ENCODE results near the gene PCDHB7. TPM values are rescaled to one million over a fixed set of nuclear protein-coding genes. Genes with fewer than 3 reads are reported as not detected.
"Not testable (repeated sequence)": the region's sequence is repeated elsewhere in the genome, so short reads cannot be mapped to it uniquely, and the experiment has no call there.

Gene PCDHB7
- total RNA-seq = 1 to 10 TPM in 1 of 3 donors, under 1 TPM in 1, not detected in 1; 0.55 to 2.5 TPM
- long read RNA-seq, donor 1, partial matches to known transcripts = 0 of 1 reads
- long read RNA-seq, donor 1, other reads (novel, unspliced or antisense) = 0 of 1 reads
- long read RNA-seq, donor 2 = 0 reads

DNA sequence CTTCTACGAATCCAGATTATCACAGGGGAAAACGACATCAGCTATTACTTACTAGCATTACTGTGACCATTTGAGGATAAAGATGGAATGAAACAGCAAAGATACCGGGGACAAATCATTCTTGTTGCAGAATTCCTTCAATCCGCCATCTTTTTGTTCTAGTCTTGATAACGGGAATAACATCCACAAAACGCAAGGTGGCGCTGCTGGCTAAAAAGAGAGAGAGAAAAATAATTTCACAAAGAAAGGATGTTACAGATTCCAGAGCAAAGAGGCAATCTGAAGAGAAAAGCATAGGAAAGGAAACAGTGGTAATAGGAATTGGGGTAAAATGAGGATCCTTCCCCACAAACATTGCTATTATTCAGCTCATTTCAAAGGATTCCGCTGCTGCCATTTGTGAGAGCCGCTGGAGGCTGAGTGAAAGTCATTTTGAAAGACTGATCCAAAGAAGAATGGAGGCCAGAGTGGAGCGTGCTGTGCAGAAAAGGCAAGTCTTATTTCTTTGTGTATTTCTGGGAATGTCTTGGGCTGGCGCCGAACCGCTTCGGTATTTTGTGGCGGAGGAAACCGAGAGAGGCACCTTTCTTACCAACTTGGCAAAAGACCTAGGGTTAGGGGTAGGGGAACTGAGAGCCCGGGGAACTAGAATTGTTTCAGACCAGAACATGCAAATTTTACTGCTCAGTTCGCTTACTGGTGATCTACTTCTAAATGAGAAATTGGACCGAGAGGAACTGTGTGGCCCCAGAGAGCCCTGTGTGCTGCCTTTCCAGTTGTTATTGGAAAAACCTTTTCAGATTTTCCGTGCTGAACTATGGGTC is at the start of gene PCDHB7:
Gene PCDHB7 (plus strand): TSS at position 264 of the 824 bp plus-strand sequence. CDS start 192 bp downstream, at position 456.
- ATAC-seq (no peak), DNase-seq (no peak)
- intact Hi-C loops (cut with DNase I, micrococcal nuclease) = no loop called here
- H3K9me3 ChIP-seq = peaks cover 51% of the 10 kb centered on the region
- no peak within 1 kb of the TSS for H3K4me3 ChIP-seq
- no peaks in the 10 kb centered on the region for H3K36me3 ChIP-seq (ENCODE audit: low read depth)
- TF ChIP-seq, protein P1, sequence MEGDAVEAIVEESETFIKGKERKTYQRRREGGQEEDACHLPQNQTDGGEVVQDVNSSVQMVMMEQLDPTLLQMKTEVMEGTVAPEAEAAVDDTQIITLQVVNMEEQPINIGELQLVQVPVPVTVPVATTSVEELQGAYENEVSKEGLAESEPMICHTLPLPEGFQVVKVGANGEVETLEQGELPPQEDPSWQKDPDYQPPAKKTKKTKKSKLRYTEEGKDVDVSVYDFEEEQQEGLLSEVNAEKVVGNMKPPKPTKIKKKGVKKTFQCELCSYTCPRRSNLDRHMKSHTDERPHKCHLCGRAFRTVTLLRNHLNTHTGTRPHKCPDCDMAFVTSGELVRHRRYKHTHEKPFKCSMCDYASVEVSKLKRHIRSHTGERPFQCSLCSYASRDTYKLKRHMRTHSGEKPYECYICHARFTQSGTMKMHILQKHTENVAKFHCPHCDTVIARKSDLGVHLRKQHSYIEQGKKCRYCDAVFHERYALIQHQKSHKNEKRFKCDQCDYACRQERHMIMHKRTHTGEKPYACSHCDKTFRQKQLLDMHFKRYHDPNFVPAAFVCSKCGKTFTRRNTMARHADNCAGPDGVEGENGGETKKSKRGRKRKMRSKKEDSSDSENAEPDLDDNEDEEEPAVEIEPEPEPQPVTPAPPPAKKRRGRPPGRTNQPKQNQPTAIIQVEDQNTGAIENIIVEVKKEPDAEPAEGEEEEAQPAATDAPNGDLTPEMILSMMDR (IDR thresholded peaks at IDR 0.05) = no peak
- H3K4me1 ChIP-seq (ENCODE audit: low read depth) = no peaks in the 10 kb centered on the region

DNA sequence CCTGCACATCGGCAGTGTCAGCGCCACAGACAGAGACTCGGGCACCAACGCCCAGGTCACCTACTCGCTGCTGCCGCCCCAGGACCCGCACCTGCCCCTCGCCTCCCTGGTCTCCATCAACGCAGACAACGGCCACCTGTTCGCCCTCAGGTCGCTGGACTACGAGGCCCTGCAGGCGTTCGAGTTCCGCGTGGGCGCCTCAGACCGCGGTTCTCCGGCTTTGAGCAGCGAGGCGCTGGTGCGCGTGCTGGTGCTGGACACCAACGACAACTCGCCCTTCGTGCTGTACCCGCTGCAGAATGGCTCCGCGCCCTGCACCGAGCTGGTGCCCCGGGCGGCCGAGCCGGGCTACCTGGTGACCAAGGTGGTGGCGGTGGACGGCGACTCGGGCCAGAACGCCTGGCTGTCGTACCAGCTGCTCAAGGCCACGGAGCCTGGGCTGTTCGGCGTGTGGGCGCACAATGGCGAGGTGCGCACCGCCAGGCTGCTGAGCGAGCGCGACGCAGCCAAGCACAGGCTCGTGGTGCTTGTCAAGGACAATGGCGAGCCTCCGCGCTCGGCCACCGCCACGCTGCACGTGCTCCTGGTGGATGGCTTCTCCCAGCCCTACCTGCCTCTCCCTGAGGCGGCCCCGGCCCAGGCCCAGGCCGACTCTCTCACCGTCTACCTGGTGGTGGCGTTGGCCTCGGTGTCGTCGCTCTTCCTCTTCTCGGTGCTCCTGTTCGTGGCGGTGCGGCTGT is 48.9 kb upstream of the PCDHB7 start:
- H3K36me3 ChIP-seq (ENCODE audit: low read depth); H3K4me1 ChIP-seq (ENCODE audit: low read depth); H3K4me3 ChIP-seq; DNase-seq; intact Hi-C loops (cut with DNase I, micrococcal nuclease); ATAC-seq: not testable (repeated sequence)
- H3K9me3 ChIP-seq = peaks cover 58% of the 10 kb centered on the region

DNA sequence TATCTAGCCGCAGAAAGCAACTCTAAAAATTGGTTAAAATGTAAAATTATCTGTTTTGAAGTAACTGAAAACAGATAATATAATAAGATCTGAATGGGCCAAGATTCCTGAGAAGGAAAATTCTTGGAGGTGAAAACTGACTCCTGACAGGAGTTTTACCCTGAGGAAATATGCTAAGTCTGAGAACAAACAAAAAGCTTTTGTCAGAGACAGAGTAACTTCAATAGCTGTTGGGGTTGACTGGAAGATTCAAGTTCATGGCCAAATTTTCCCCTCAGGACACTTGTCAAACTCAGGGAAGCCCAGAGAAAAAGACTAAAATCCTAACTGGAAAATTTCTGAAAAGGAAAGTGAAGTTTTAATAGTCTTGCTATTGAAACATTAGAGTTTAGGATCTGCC is 45.1 kb upstream of the PCDHB7 start:
- Histone ChIP-seq H3K4me1 (ENCODE audit: low read depth) (no peaks in the 10 kb centered on the region), H3K4me3 (no peak overlapping the region), H3K9me3 (peaks cover 65% of the 10 kb centered on the region), H3K36me3 (ENCODE audit: low read depth) (no peaks in the 10 kb centered on the region)
- ATAC-seq (no peak), DNase-seq (no peak)
- intact Hi-C loops (cut with DNase I, micrococcal nuclease) = no loop called here
- TF ChIP-seq, protein P1 (IDR thresholded peaks at IDR 0.05) = no peak

DNA sequence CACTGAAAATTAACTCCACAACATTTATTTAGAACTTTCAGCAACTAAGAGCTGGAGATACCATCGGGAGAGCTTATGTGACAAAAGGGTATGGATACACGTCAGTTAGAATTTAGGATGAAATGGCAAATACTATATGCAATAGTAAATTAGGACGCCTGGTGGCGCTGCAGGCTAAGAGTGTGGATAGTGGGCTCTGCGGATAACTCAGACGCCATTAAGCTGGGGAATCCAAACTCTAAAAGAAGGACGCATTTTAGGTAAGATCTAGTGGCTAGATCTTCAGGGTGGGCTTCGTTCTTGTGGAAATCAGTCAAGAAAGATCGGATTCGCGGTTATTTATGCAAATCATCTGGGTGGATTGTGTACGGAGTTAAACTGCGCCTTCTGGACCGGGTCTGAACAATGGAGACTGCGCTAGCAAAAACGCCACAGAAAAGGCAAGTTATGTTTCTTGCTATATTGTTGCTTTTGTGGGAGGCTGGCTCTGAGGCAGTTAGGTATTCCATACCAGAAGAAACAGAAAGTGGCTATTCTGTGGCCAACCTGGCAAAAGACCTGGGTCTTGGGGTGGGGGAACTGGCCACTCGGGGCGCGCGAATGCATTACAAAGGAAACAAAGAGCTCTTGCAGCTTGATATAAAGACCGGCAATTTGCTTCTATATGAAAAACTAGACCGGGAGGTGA is 37.3 kb upstream of the PCDHB7 start, which contains the start of gene PCDHB5:
Gene PCDHB5 (plus strand): TSS at position 177 of the 688 bp plus-strand sequence. CDS start 229 bp downstream, at position 406.
- H3K4me3 ChIP-seq = no peak within 1 kb of the TSS
- TF ChIP-seq, protein P1 (IDR thresholded peaks at IDR 0.05) = no peak
- intact Hi-C loops (cut with DNase I, micrococcal nuclease) = no loop called here
- H3K4me1 ChIP-seq (ENCODE audit: low read depth) = no peaks in the 10 kb centered on the region
- H3K9me3 ChIP-seq = peaks cover 70% of the 10 kb centered on the region
- H3K36me3 ChIP-seq (ENCODE audit: low read depth) = no peaks in the 10 kb centered on the region
- ATAC-seq (no peak), DNase-seq (no peak)

DNA sequence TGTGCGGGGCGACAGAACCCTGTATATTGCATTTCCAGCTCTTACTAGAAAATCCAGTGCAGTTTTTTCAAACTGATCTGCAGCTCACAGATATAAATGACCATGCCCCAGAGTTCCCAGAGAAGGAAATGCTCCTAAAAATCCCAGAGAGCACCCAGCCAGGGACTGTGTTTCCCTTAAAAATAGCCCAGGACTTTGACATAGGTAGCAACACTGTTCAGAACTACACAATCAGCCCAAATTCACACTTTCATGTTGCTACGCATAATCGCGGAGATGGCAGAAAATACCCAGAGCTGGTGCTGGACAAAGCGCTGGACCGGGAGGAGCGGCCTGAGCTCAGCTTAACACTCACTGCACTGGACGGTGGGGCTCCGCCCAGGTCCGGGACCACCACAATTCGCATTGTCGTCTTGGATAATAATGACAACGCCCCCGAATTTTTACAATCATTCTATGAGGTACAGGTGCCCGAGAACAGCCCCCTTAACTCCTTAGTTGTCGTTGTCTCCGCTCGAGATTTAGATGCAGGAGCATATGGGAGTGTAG is 36.7 kb upstream of the PCDHB7 start:
- no peaks in the 10 kb centered on the region for H3K36me3 ChIP-seq (ENCODE audit: low read depth)
- TF ChIP-seq, protein P1 (IDR thresholded peaks at IDR 0.05) = no peak
- no peak for DNase-seq
- no peak for ATAC-seq
- intact Hi-C loops (cut with DNase I, micrococcal nuclease) = no loop called here
- H3K4me1 ChIP-seq (ENCODE audit: low read depth) = no peaks in the 10 kb centered on the region
- H3K9me3 ChIP-seq = peaks cover 70% of the 10 kb centered on the region
- no peak overlapping the region for H3K4me3 ChIP-seq

DNA sequence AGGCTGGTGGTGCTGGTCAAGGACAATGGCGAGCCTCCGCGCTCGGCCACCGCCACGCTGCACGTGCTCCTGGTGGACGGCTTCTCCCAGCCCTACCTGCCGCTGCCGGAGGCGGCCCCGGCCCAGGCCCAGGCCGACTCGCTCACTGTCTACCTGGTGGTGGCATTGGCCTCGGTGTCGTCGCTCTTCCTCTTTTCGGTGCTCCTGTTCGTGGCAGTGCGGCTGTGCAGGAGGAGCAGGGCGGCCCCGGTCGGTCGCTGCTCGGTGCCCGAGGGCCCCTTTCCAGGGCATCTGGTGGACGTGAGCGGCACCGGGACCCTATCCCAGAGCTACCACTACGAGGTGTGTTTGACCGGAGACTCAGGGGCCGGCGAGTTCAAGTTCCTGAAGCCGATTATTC is 35.1 kb upstream of the PCDHB7 start:
- H3K4me3 ChIP-seq; H3K4me1 ChIP-seq (ENCODE audit: low read depth); DNase-seq; H3K36me3 ChIP-seq (ENCODE audit: low read depth); ATAC-seq; intact Hi-C loops (cut with DNase I, micrococcal nuclease): not testable (repeated sequence)
- peaks cover 66% of the 10 kb centered on the region for H3K9me3 ChIP-seq
